PFSK-1 (cell line): ENCODE results near the gene TMEM95.

Experiments used
- POLR2AphosphoS5 ChIP-seq: IDR thresholded peaks from 2 replicates; pipeline ENCODE4 v1.6.1; 2012; ENCODE audit warnings: low read depth, mild to moderate bottlenecking, control low read depth, low read length, moderate library complexity
- REST ChIP-seq, 2 experiments: IDR thresholded peaks; 2 replicates each; pipeline versions ENCODE4 v1.6.1 to v1.8.0; 2011 to 2012; ENCODE audit warnings: low read depth in 2 of 2, low read length in 2 of 2, control low read depth in 1 of 2, inconsistent platforms in 1 of 2, mild to moderate bottlenecking in 1 of 2, moderate library complexity in 1 of 2; ENCODE audit not compliant: insufficient read depth in 1 of 2
- SIN3A ChIP-seq: IDR thresholded peaks from 2 replicates; pipeline ENCODE4 v1.6.1; 2012; ENCODE audit warnings: mild to moderate bottlenecking, low read length, moderate library complexity, borderline replicate concordance; ENCODE audit not compliant: insufficient read depth
- TAF1 ChIP-seq: IDR thresholded peaks from 2 replicates; pipeline ENCODE4 v1.6.1; 2012; ENCODE audit warnings: low read length, control low read depth, borderline replicate concordance; ENCODE audit not compliant: insufficient read depth

- TF ChIP-seq POLR2AphosphoS5 (peak; percentile 94), REST (IDR thresholded peaks at IDR 0.05; ENCODE audit: insufficient read depth in 1 of 2, low read depth in 2 of 2, low read length in 2 of 2) (peak; percentile 14 to 50; a peak in 1 of 4 replicates), TAF1 (peak; percentile 76; the same call in 1 of the 2 replicates), SIN3A (peak; percentile 49; the same call in 1 of the 2 replicates)
Measured at GRCh38 chr17:7394452-7395191, 39.7 kb downstream of the TMEM95 start, which contains the start of gene PLSCR3.
